Renal cortical epithelial cell (primary cell): ENCODE results near the gene IFNGR1. TPM values are rescaled to one million over a fixed set of nuclear protein-coding genes. Genes with fewer than 3 reads are reported as not detected.
"Not testable (repeated sequence)": the region's sequence is repeated elsewhere in the genome, so short reads cannot be mapped to it uniquely, and the experiment has no call there.

Source experiments
- DNase-seq: peaks from one replicate; pipeline ENCODE4 v3.0.0-alpha.2; 2011; ENCODE audit warnings: low read depth
- total RNA-seq: library from RNA; depleted of rRNA; stranded (reverse); fragments of >200 nt; gene quantifications from 2 replicates; pipeline ENCODE4 v1.2.3, GENCODE V29; 2014

IFNGR1 gene
- 124 and 143 TPM in 2 replicates for total RNA-seq

DNA sequence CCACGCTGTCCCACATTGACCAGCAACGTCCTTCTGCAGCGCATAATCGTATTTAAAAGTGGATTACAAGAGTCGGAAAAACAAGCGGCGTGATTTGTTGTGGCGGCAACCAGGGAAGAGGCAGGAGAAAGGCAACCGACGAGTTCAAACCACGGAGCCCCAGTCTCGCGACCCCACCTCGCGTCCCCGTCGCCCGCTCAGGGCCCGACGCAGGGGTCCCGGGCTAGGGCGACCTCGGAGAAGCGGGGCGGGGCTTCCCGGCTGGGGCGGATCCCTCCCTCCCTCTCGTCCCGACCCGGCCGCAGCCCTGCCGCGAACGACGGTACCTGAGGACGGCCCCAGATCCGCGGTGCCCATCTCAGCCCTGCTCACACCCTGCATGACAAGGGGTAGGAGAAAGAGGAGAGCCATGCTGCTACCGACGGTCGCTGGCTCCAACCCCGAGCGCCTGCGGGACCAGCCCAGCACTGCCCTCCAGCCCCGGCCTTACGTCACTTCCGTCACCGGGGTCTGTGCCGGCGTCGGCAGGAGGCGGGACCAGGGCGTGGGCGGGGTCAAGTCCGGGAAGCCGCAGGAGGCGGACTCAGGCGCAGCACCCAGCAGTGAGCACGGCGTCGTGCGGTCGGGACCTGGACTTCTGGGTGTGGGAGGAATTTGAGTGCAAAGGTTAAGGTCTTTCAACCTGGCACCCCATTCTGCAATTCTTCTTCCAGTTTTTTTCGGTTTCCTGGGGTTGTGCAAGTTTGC is at the start of gene IFNGR1:
IFNGR1 (minus strand) TSS at position 469 of the 747 bp plus-strand sequence; CDS start at position 411, 58 bp downstream.
- DNase-seq = peak; percentile 89

GRCh38 chr6:137268911-137269310 is 49.7 kb upstream of the IFNGR1 start:
- DNase-seq = no peak

DNA sequence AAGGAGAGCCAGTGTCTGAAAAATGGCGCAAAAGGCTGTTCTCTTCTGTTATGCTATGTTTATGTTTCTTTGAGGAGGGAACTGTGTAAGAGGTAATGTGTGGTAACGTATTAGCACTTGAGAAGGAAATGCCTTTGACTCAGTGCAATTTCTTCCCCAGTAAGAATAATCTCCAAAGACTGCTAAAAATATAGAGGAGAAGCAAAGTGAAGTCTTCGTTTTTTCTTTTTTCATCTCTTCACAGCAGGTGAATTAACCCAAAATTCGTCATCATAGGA is 47.1 kb upstream of the IFNGR1 start:
- DNase-seq = no peak

DNA sequence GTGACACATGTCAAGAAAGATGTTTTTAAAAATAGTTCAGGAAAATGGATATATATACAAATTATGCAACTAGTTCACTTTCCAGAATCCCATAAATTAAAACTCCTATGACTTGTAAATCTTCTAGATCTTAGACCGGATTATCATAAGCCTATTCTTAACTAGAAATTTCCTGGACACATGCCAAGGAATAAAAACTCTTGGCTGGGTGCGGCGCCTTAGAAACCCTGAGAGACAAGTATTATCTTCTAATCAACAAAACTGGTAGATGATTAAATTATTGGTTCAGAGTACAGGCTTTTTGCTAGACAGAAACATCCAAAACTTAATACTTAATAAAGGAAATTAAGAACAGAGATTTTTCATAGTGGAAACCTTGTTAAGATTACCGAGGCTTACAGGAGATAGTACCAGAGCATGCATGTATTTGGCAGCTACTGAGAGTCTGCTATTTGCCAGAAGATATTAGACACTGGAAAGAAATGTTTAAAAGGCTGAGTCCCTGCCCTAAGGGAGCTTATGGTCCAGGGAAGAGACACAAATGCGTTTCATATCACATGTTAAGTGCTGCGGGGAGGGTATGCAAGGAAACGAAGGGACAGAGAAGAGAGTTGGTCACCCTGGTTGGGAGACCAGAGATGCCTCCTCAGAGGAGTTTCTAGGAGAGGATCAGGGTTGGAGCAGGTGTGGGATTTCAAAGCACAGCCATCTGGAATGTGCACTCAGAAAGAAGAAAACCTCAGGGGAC is 46.5 kb upstream of the IFNGR1 start:
- DNase-seq = no peak

GRCh38 chr6:137264311-137265075 is 45.3 kb upstream of the IFNGR1 start:
- DNase-seq = no peak

- DNase-seq = peak; percentile 95
Observed at GRCh38 chr6:137261761-137262160, 42.6 kb upstream of the IFNGR1 start.

DNA sequence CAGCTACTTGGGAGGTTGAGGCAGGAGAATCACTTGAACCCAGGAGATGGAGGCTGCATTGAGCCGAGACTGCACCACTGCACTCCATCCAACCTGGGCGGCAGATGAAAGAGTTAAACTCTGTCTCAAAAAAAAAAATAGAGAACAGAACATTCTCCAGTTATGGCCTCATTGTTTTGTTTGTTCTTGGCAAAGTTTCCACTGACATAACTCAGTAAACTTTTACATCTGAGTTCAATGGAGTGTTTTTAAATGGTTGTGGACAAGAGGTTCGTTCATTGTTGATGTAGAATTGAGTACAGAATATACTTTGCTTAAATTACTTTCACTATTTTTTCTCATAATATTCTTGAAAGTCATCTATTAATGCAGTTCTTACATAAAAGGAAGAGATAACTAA is 42.2 kb upstream of the IFNGR1 start:
- DNase-seq = peak; percentile 89

GRCh38 chr6:137260217-137260616 is 41.0 kb upstream of the IFNGR1 start:
- DNase-seq = no peak

DNA sequence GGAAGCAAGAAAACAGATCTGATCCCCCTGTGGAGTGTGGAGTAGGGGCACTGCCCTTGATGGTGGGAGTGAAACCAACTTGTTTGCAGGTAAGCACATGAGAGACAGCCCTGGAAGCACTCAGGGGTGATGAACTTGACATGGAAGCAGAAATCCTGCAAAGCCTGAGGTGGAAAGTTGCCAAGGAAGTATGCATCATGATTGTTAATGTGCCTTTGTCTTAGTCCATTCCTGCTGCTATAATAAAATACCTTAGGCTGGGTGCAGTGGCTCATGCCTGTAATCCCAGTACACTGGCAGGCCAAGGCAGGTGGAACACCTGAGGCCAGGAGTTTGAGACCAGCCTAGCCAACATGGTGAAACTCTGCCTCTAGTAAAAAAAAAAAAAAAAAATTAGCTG is 40.2 kb upstream of the IFNGR1 start:
- DNase-seq = peak; percentile 75

- DNase-seq = peak; percentile 69
Observed at GRCh38 chr6:137258170-137258569, 39.0 kb upstream of the IFNGR1 start.

GRCh38 chr6:137256350-137257103 is 37.3 kb upstream of the IFNGR1 start:
- no peak for DNase-seq

GRCh38 chr6:137254966-137255365 is 35.8 kb upstream of the IFNGR1 start:
- no peak for DNase-seq

- not testable (repeated sequence) for DNase-seq
Observed at GRCh38 chr6:137254430-137254829, 35.2 kb upstream of the IFNGR1 start.

- no peak for DNase-seq
Observed at GRCh38 chr6:137248702-137249101, 29.5 kb upstream of the IFNGR1 start.

DNA sequence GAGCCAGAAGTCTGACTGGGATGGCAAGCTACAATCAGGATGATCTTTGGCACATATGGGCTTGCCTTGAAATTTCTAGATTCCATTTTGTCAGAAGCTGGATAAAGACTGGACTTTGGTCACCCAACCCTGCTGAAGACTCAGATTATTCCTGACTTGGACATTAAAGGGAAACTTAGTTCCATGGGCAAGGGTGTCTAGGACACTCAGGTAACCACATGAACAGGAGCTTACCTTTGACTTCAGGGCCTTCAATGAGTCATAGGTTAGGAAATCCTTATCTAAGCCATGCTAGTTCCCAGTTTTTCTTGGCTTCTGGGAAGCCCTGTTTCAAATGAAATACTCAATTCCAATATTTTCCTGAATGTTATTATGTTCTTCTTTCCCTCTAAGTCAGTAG is 28.5 kb upstream of the IFNGR1 start:
- DNase-seq = no peak

DNA sequence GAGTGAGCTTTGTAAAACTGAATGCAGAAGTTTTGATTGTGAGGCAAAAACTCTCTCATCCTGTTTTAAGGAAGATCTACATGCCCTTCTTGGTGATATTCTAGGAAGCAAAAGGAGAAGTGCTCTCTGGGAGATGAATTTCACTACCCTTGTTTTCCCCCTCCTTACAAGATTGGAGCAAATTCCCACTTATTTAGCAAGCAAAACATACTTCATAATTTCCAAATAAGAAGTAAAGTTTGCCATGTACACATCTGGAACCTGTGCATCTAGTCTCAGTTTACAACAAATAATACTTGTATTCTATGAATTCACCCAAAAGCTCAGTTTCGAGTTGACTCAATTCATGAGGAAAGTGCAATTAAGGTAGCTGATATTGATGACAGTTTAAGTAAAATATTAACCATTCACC is 27.6 kb upstream of the IFNGR1 start:
- DNase-seq = no peak

GRCh38 chr6:137246164-137246563 is 27.0 kb upstream of the IFNGR1 start:
- no peak for DNase-seq

- DNase-seq = peak; percentile 59
Observed at GRCh38 chr6:137241481-137242038, 22.4 kb upstream of the IFNGR1 start.

DNA sequence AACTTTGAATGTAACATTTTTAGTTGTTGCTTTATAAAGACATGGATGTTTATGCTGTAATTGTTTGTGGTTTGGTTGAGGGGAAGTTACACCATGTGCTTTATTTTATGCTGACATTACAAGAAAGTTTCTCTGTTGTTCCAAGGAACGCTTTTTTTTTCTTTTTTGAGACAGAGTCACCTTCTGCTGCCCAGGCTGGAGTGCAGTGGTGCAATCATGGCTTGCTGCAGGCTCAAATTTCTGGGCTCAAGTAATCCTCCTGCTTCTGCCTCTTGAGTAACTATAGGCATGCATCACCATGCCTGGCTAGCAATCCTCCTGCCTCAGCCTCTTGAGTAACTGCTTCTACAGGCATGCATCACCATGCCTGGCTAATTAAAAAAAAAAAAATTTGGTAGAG is 21.0 kb upstream of the IFNGR1 start:
- peak; percentile 85 for DNase-seq

DNA sequence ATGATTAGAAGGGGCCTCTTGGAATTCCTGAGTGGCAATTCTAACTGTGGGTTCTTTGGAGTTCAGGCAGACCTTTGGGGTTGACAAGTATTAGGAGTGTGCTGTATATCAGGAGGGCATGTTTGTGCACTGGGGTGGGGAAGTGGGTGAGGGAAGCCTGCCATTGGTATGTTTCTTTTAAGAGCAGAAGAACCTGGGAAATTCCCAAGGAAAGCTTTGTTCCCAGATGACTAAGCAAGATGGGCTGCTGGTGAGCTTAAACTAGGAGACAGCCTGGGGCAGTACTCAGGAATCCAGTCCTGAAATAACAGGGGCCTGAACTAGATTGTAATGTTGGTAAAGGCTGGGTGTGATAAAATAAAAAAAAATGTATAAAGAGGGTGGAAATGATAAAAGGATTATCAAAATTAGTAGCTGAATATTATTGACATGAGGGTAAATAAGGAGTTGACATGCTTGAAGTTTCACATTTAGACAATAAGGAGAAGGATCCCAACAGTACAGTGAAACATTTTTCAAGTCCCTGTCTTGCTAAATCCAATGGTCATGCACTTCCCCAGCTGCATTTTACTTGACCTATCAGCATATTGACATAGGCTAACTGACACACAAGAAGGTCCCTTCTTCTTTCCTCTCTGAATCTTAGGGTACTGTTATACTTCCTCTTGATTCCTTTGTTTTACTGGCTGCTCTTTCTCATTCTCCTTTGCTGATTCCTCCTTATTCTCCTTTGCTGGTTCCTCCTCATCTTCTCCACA is 18.4 kb upstream of the IFNGR1 start:
- DNase-seq = peak; percentile 99
